Stimulated activated naive CD8-positive, alpha-beta T cell treated with anti-CD3 and anti-CD28 coated beads, Interleukin-15, amount 100 ng/mL, for 72 hours (primary cell): ENCODE results near the gene COMMD10.

ENCODE experiments used
- ATAC-seq: fragments of 150-1000 bp; cut with Tn5 transposase; 2 replicates; pipeline ENCODE4 v1.10.0; 2021; ENCODE audit warnings: mild to moderate bottlenecking, moderate library complexity
- DNase-seq, 2 donors: peaks; one replicate each; pipeline ENCODE4 v3.0.0; 2021 to 2022
- H3K27ac Mint-ChIP-seq, 2 donors: one replicate each; pipeline ENCODE4 v1.8.0; 2022; ENCODE audit warnings: mild to moderate bottlenecking in 2 of 2, mixed read lengths in 2 of 2, moderate library complexity in 2 of 2
- H3K27me3 Mint-ChIP-seq: one replicate; pipeline ENCODE4 v1.8.0; 2022; ENCODE audit warnings: mixed read lengths
- H3K4me1 Mint-ChIP-seq: one replicate; pipeline ENCODE4 v1.8.0; 2022; ENCODE audit warnings: mild to moderate bottlenecking, mixed read lengths
- H3K4me3 Mint-ChIP-seq, 2 donors: one replicate each; pipeline ENCODE4 v1.8.0; 2022; ENCODE audit warnings: mild to moderate bottlenecking in 2 of 2, mixed read lengths in 2 of 2, moderate library complexity in 1 of 2
- H3K9me3 Mint-ChIP-seq, 2 donors: one replicate each; pipeline ENCODE4 v1.8.0; 2022; ENCODE audit warnings: mixed read lengths in 2 of 2

Gene COMMD10

DNA sequence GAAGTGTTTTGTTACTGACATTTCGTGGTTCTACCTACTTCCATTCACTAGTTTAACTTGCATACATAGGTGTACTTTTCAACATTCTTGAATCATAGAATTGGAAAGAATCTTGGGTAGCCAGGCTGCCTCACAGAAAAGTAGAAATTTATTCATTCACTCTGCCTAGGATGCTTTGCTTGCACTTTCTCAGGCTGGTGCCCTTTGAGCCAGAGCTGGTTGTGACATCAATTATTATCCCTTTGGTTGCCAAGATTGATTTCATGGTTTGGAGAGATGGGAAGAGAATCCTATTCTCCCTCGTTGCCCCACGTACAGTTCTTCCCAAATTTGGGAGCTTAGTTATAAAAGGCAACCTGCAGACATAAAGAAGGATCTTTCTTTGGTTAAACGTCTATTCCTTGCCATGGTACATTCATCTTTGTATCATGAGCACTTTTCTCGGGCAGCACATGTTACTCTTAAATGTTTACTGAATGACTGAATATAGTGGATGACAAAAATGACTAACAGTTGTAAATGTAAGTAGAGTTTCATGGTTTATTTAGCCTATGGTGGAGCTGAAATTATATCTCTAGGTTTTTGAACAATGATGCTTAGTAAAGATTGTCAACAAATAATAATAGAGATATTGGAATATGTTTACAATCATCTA lies 195.5 kb downstream of the COMMD10 start:
- Mint-ChIP-seq H3K4me3 (no peak overlapping the region), H3K27me3 (no peaks in the 10 kb centered on the region), H3K27ac (no peak overlapping the region), H3K9me3 (peaks cover 12 to 19% of the 10 kb centered on the region in 2 donors), H3K4me1 (no peaks in the 10 kb centered on the region)
- DNase-seq (no peak), ATAC-seq (no peak)

GRCh38 chr5:116281309-116281708 lies 196.5 kb downstream of the COMMD10 start:
- Mint-ChIP-seq H3K4me1 (no peaks in the 10 kb centered on the region), H3K27ac (no peak overlapping the region), H3K27me3 (no peaks in the 10 kb centered on the region), H3K4me3 (no peak overlapping the region), H3K9me3 (peaks cover 13 to 21% of the 10 kb centered on the region in 2 donors)
- ATAC-seq (no peak), DNase-seq (no peak)

GRCh38 chr5:116288524-116288923 lies 203.7 kb downstream of the COMMD10 start:
- H3K4me1 Mint-ChIP-seq: no peaks in the 10 kb centered on the region
- no peaks in the 10 kb centered on the region for H3K27me3 Mint-ChIP-seq
- peaks cover 17 to 44% of the 10 kb centered on the region in 2 donors for H3K9me3 Mint-ChIP-seq
- no peak overlapping the region for H3K4me3 Mint-ChIP-seq
- H3K27ac Mint-ChIP-seq: no peak overlapping the region
- no peak for DNase-seq
- no peak for ATAC-seq

GRCh38 chr5:116289276-116289675 lies 204.5 kb downstream of the COMMD10 start:
- H3K27me3 Mint-ChIP-seq: no peaks in the 10 kb centered on the region
- no peak for DNase-seq
- ATAC-seq: no peak

GRCh38 chr5:116291271-116291670 lies 206.4 kb downstream of the COMMD10 start:
- H3K4me3 Mint-ChIP-seq: no peak overlapping the region
- no peak overlapping the region for H3K27ac Mint-ChIP-seq
- no peaks in the 10 kb centered on the region for H3K4me1 Mint-ChIP-seq
- ATAC-seq (no peak), DNase-seq (no peak)
- H3K9me3 Mint-ChIP-seq: peaks cover 22 to 37% of the 10 kb centered on the region in 2 donors
- H3K27me3 Mint-ChIP-seq: no peaks in the 10 kb centered on the region

More at GRCh38 chr5:116289276-116289675, 204.5 kb downstream of the COMMD10 start:
- Mint-ChIP-seq H3K4me3 (no peak overlapping the region), H3K4me1 (no peaks in the 10 kb centered on the region), H3K9me3 (peaks cover 17 to 44% of the 10 kb centered on the region in 2 donors), H3K27ac (no peak overlapping the region)

- no peak for DNase-seq
- Mint-ChIP-seq H3K27me3 (no peaks in the 10 kb centered on the region), H3K9me3 (peaks cover 20 to 32% of the 10 kb centered on the region in 2 donors), H3K4me3 (no peak overlapping the region), H3K4me1 (no peaks in the 10 kb centered on the region), H3K27ac (no peak overlapping the region)
- ATAC-seq: no peak
These were observed 207.5 kb downstream of the COMMD10 start for GRCh38 chr5:116292321-116292720.

DNA sequence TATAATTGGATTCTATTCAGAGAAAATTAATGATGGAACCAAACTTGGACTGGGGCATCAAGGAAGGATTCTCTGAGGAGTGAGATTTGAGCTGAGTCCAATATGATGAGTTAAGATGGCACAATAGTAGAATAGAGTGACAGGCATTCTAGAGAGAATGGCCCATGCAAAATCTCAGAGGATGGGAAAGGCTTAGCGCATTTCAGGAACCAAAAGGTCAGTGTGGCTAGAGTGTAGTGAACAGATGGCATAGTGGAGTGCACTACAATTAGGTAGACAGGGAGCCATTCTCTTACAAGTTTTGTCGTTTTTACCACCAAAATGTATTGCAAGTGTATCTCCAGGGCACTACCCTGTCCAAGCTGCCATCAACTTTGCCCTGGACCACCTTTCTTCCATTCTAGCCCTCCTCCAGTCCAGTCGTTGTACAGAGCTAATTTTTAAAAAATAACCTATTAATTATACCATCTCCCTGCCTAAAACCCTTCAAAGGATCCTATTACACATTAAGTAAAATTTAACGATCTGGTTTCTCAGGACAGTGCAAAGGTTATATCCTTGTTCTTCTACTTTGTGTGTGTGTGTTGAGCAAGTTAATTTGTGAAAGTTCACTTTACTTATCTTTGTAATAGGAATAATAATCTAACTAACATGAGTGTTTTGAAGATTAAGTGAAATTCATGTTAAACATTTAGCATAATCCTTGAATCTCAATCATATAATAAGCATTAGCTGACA lies 211.7 kb downstream of the COMMD10 start:
- Mint-ChIP-seq H3K9me3 (peaks cover 11 to 16% of the 10 kb centered on the region in 2 donors), H3K4me3 (no peak overlapping the region)
- ATAC-seq: no peak

DNA sequence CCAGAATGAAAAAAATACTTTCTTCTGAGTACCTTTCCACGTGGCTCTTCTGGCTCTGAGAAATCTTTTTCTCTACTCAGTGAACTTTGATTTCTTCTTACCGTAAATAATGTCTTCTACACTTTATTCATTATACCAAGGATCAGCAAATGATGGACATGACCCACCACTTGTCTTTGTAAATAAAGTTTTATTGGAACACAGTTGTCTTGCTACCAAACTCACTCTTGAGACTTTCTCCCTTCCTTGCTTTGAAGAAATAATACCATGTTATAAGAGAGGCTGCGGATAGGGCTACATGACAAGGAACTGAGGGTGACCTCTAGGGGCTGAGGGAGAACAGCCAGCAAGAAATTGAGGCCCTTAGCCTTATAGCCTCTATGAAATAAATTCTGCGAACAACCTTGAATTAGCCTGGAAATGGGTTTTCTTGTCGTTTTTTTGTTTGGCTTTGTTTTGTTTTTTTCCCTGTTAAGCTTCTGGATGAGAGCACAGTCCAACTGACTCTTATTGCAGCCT lies 212.5 kb downstream of the COMMD10 start:
- Mint-ChIP-seq H3K4me3 (no peak overlapping the region), H3K9me3 (peaks cover 11 to 15% of the 10 kb centered on the region in 2 donors), H3K4me1 (no peaks in the 10 kb centered on the region), H3K27ac (no peak overlapping the region), H3K27me3 (no peaks in the 10 kb centered on the region)
- DNase-seq (no peak), ATAC-seq (no peak)

More for the DNA sequence above, 211.7 kb downstream of the COMMD10 start:
- H3K4me1 Mint-ChIP-seq: no peaks in the 10 kb centered on the region
- no peak overlapping the region for H3K27ac Mint-ChIP-seq
- DNase-seq: no peak
- H3K27me3 Mint-ChIP-seq: no peaks in the 10 kb centered on the region

DNA sequence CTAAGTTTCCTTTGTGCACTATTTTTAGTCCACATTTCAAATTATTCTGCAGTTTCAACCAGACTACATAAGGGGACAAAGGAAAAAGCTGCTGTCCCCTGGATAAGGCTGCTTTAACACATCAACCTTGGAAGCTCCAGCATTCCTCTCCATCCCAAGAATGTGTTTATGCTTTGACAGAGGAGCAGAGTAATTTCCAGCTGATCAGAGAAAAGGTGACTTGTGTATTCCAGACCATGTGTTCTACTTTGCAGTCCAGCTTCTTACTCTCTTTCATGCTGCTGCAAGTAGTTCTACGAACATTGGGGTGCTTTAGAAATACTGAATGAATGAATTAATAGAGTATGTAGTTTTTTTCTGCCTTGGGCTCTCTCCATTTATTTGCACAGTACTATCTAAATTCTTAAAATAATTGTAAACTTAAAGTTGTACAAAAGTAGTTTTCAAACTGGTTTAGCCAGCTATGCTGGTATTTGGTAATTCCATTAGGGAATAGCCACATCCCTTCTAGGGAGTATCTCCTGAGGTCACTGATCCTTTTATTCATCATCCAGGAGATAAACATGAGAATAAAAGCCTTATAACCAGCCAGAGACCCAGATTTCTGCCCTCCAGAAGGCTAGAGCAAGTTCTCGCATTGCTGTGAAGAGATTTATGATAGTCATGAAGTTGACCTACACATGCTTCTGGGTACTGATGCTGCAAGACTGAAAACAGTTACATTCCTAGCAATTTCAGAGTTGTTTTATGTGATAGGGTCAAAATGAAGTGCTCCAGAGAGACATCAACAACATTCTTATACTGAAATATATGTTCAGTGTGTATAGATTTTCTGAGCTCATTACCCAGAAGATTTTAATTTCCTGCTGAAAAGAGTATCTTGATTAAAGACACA lies 215.2 kb downstream of the COMMD10 start:
- Mint-ChIP-seq H3K27me3 (no peaks in the 10 kb centered on the region), H3K9me3 (peaks cover 17 to 25% of the 10 kb centered on the region in 2 donors), H3K4me3 (no peak overlapping the region), H3K4me1 (no peaks in the 10 kb centered on the region), H3K27ac (no peak overlapping the region)
- DNase-seq (no peak), ATAC-seq (no peak)

DNA sequence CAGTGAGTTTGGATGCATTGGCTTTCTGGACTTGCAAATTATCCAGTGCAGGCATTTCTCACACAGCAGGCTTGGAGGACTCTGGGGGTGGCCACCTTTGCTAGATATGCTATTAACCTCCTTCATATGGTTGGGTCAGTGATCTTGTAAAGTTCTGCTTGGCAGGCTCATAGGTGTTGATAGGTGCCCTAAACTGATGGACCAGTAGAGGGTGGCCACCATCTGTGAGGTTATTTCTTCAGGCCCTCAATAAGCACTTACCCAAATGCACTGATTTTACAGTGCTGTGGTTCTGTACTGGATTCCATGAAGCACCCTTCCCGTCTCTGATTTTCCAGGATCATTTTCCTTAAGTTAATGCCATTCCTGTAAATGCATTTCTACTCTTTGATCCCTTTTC lies 216.3 kb downstream of the COMMD10 start:
- no peak for DNase-seq
- H3K27ac Mint-ChIP-seq: no peak overlapping the region
- H3K9me3 Mint-ChIP-seq: peaks cover 23 to 27% of the 10 kb centered on the region in 2 donors
- H3K4me1 Mint-ChIP-seq: no peaks in the 10 kb centered on the region
- H3K4me3 Mint-ChIP-seq: no peak overlapping the region
- no peaks in the 10 kb centered on the region for H3K27me3 Mint-ChIP-seq
- ATAC-seq: no peak

DNA sequence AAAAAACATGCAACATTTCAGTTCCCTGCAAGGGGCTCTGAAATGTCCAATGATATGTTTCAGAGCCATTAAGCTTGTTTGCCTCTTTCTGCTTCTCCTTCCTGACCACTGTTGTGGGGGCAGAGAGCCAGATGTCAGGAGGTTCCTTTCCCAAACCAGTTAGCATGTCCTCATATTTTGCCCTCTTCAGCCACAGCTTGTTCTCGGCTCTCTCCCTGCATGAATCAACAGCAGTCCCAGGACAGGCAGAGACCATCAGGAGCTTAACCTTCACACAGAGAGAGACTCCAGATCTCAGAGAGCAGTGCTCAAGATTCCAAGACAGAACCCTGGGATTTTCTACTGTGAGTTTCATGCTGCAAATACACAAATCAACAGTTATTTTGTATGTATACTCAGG lies 218.5 kb downstream of the COMMD10 start:
- ATAC-seq (no peak), DNase-seq (no peak)
- Mint-ChIP-seq H3K4me3 (no peak overlapping the region), H3K27me3 (no peaks in the 10 kb centered on the region), H3K9me3 (peaks cover 30 to 36% of the 10 kb centered on the region in 2 donors), H3K4me1 (no peaks in the 10 kb centered on the region), H3K27ac (no peak overlapping the region)

DNA sequence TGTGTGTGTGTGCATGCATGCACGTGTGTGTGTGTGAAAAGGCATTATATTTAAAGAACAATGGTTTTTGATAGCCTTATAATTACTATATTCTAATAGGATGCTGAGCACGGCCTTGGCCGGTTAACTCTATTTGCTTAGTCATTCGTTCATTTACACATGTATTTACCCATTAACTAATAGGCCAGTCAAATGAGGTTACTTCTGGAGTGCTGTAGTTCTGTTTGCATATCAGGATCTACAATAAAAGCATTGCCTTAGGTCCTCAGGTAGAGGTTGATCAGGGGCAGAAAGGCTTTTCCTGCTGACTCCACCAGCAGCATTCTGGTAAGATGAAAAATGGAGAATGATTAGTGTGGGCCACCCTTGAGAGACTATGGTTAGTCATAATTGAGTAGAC lies 219.0 kb downstream of the COMMD10 start:
- Mint-ChIP-seq H3K27ac (no peak overlapping the region), H3K27me3 (no peaks in the 10 kb centered on the region), H3K9me3 (peaks cover 31 to 38% of the 10 kb centered on the region in 2 donors), H3K4me1 (no peaks in the 10 kb centered on the region), H3K4me3 (no peak overlapping the region)
- ATAC-seq (no peak), DNase-seq (no peak)

GRCh38 chr5:116305899-116306298 lies 221.1 kb downstream of the COMMD10 start:
- no peak overlapping the region for H3K27ac Mint-ChIP-seq
- H3K9me3 Mint-ChIP-seq: peaks cover 31 to 47% of the 10 kb centered on the region in 2 donors
- H3K27me3 Mint-ChIP-seq: no peaks in the 10 kb centered on the region
- no peak for DNase-seq
- H3K4me1 Mint-ChIP-seq: no peaks in the 10 kb centered on the region
- H3K4me3 Mint-ChIP-seq: no peak overlapping the region
- ATAC-seq: no peak

GRCh38 chr5:116306846-116307245 lies 222.0 kb downstream of the COMMD10 start:
- no peaks in the 10 kb centered on the region for H3K4me1 Mint-ChIP-seq
- H3K4me3 Mint-ChIP-seq: no peak overlapping the region
- DNase-seq (no peak), ATAC-seq (no peak)
- H3K27ac Mint-ChIP-seq: no peak overlapping the region
- no peaks in the 10 kb centered on the region for H3K27me3 Mint-ChIP-seq
- H3K9me3 Mint-ChIP-seq: peaks cover 31 to 52% of the 10 kb centered on the region in 2 donors

- no peak overlapping the region for H3K27ac Mint-ChIP-seq
- ATAC-seq (no peak), DNase-seq (no peak)
- H3K9me3 Mint-ChIP-seq: peaks cover 33 to 52% of the 10 kb centered on the region in 2 donors
- no peak overlapping the region for H3K4me3 Mint-ChIP-seq
- H3K27me3 Mint-ChIP-seq: no peaks in the 10 kb centered on the region
- H3K4me1 Mint-ChIP-seq: peaks cover 4% of the 10 kb centered on the region
These were observed 223.6 kb downstream of the COMMD10 start for GRCh38 chr5:116308391-116308790.
